Fibroblast of the aortic adventitia (primary cell): ENCODE data around the gene LMX1A. TPM values are rescaled to one million over a fixed set of nuclear protein-coding genes. Genes with fewer than 3 reads are reported as not detected.

Experiments used
- DNase-seq: peaks from one replicate; pipeline ENCODE4 v3.0.0-alpha.2; 2010; ENCODE audit warnings: low read depth
- H3K4me3 ChIP-seq: 2 replicates; pipeline ENCODE4 v1.5.1; 2011; ENCODE audit warnings: low read depth, mild to moderate bottlenecking, control low read depth, low read length, moderate library complexity
- CTCF ChIP-seq: IDR thresholded peaks from 2 replicates; pipeline ENCODE4 v1.5.1; 2011; ENCODE audit warnings: mild to moderate bottlenecking, low read length, control low read depth, inconsistent platforms; ENCODE audit not compliant: insufficient read depth
- total RNA-seq: library from RNA; depleted of rRNA; stranded (reverse); fragments of >200 nt; gene quantifications from 2 replicates; pipeline ENCODE4 v1.2.3, GENCODE V29; 2012; ENCODE audit warnings: low replicate concordance

Gene LMX1A
- total RNA-seq, 1 donor: not detected

- TF ChIP-seq CTCF: no peak
- DNase-seq: no peak
- H3K4me3 ChIP-seq: no peak overlapping the region
Measured at GRCh38 chr1:165281207-165281901, 75.2 kb downstream of the LMX1A start.

GRCh38 chr1:165279882-165280281, 76.6 kb downstream of the LMX1A start:
- no peak overlapping the region for H3K4me3 ChIP-seq
- no peak for DNase-seq
- no peak for TF ChIP-seq CTCF

GRCh38 chr1:165276314-165276713, 80.2 kb downstream of the LMX1A start:
- no peak for TF ChIP-seq CTCF
- no peak for DNase-seq
- H3K4me3 ChIP-seq: no peak overlapping the region

- DNase-seq: no peak
- no peak for TF ChIP-seq CTCF
- H3K4me3 ChIP-seq: no peak overlapping the region
Measured at GRCh38 chr1:165265196-165265838, 91.2 kb downstream of the LMX1A start.

- DNase-seq: no peak
- TF ChIP-seq CTCF: no peak
- no peak overlapping the region for H3K4me3 ChIP-seq
Measured at GRCh38 chr1:165259706-165260428, 96.6 kb downstream of the LMX1A start.

GRCh38 chr1:165259236-165259635, 97.3 kb downstream of the LMX1A start:
- TF ChIP-seq CTCF: no peak
- DNase-seq: no peak
- no peak overlapping the region for H3K4me3 ChIP-seq
